SJSA1 (cell line): ENCODE measurements around the gene RANBP10. TPM values are rescaled to one million over a fixed set of nuclear protein-coding genes. Genes with fewer than 3 reads are reported as not detected.

Source experiments
- DNase-seq, 2 experiments: peaks; one replicate each; pipeline ENCODE4 v3.0.0-alpha.2; 2015 to 2020; ENCODE audit warnings: low spot score in 2 of 2, low read depth in 1 of 2
- H3K27ac ChIP-seq: fragments of 250-450 bp; sonication (Bioruptor Pico); 2 replicates; pipeline ENCODE4 v1.5.1; 2020; ENCODE audit warnings: mild to moderate bottlenecking, moderate library complexity
- H3K27me3 ChIP-seq: fragments of 250-450 bp; sonication (Bioruptor Pico); replicated peaks from 2 replicates; pipeline ENCODE4 v1.5.1; 2020; ENCODE audit warnings: mild to moderate bottlenecking, moderate library complexity
- H3K36me3 ChIP-seq: fragments of 250-450 bp; sonication (Bioruptor Pico); 2 replicates; pipeline ENCODE4 v1.5.1; 2020; ENCODE audit warnings: mild to moderate bottlenecking
- H3K4me1 ChIP-seq: fragments of 250-450 bp; sonication (Bioruptor Pico); replicated peaks from 2 replicates; pipeline ENCODE4 v1.6.1; 2021; ENCODE audit warnings: mild to moderate bottlenecking
- H3K4me3 ChIP-seq: fragments of 250-450 bp; sonication (Bioruptor Pico); 2 replicates; pipeline ENCODE4 v1.5.1; 2020; ENCODE audit warnings: mild to moderate bottlenecking
- H3K9me3 ChIP-seq: fragments of 250-450 bp; sonication (Bioruptor Pico); replicated peaks from 2 replicates; pipeline ENCODE4 v1.5.1; 2020; ENCODE audit warnings: mild to moderate bottlenecking
- total RNA-seq: library from RNA; depleted of rRNA; stranded (reverse); fragments of >200 nt; shearing (Covaris generic); gene quantifications from 2 replicates; pipeline ENCODE4 v1.2.3, GENCODE V29; 2014

Gene RANBP10
- total RNA-seq, 1 experiment from 2014 or later, result 3.9 TPM

GRCh38 chr16:67811899-67812298, 5.5 kb upstream of the RANBP10 start:
- H3K36me3 ChIP-seq, result no peaks in the 10 kb centered on the region
- 0 out of 2 replicates have a peak, but pooled peaks cover 5% of the 10 kb centered on the region for H3K4me1 ChIP-seq
- DNase-seq, result no peak

GRCh38 chr16:67807148-67807682, 855 bp upstream of the RANBP10 start:
- Histone ChIP-seq H3K27ac (no peak overlapping the region), H3K9me3 (no peaks in the 10 kb centered on the region), H3K4me3 (peak overlapping the region; percentile 71), H3K4me1 (peaks cover 17% of the 10 kb centered on the region), H3K36me3 (peaks cover 26% of the 10 kb centered on the region), H3K27me3 (no peaks in the 10 kb centered on the region)
- DNase-seq, result no peak

More at GRCh38 chr16:67811899-67812298, 5.5 kb upstream of the RANBP10 start:
- Histone ChIP-seq H3K9me3 (no peaks in the 10 kb centered on the region), H3K27me3 (no peaks in the 10 kb centered on the region), H3K4me3 (no peak overlapping the region), H3K27ac (no peak overlapping the region)

GRCh38 chr16:67805718-67806427, 487 bp downstream of the RANBP10 start:
- H3K36me3 ChIP-seq, result peaks cover 35% of the 10 kb centered on the region
- H3K27ac ChIP-seq, result peak overlapping the region; percentile 24
- H3K27me3 ChIP-seq, result no peaks in the 10 kb centered on the region
- no peaks in the 10 kb centered on the region for H3K9me3 ChIP-seq
- no peak for DNase-seq
- H3K4me3 ChIP-seq, result peak overlapping the region; percentile 71
- H3K4me1 ChIP-seq, result peaks cover 17% of the 10 kb centered on the region

- DNase-seq, result no peak
- Histone ChIP-seq H3K36me3 (peaks cover 43% of the 10 kb centered on the region), H3K27ac (no peak overlapping the region), H3K27me3 (no peaks in the 10 kb centered on the region), H3K4me3 (peak overlapping the region; percentile 71; the same call in 1 of the 2 replicates), H3K4me1 (peaks cover 17% of the 10 kb centered on the region), H3K9me3 (no peaks in the 10 kb centered on the region)
These were observed 1.4 kb downstream of the RANBP10 start for GRCh38 chr16:67804853-67805542.

- Histone ChIP-seq H3K9me3 (no peaks in the 10 kb centered on the region), H3K36me3 (peaks cover 49% of the 10 kb centered on the region), H3K4me1 (peaks cover 17% of the 10 kb centered on the region), H3K27ac (no peak overlapping the region), H3K4me3 (no peak overlapping the region), H3K27me3 (no peaks in the 10 kb centered on the region)
- DNase-seq, result no peak
These were observed 2.5 kb downstream of the RANBP10 start for GRCh38 chr16:67803894-67804293.

- Histone ChIP-seq H3K36me3 (peaks cover 49% of the 10 kb centered on the region), H3K4me3 (no peak overlapping the region), H3K27ac (no peak overlapping the region), H3K27me3 (no peaks in the 10 kb centered on the region), H3K4me1 (peaks cover 12% of the 10 kb centered on the region), H3K9me3 (no peaks in the 10 kb centered on the region)
- no peak for DNase-seq
These were observed 4.5 kb downstream of the RANBP10 start for GRCh38 chr16:67801883-67802282.

GRCh38 chr16:67801241-67801640, 5.1 kb downstream of the RANBP10 start:
- no peak for DNase-seq
- Histone ChIP-seq H3K27me3 (no peaks in the 10 kb centered on the region), H3K36me3 (peaks cover 48% of the 10 kb centered on the region), H3K4me3 (no peak overlapping the region), H3K4me1 (peaks cover 12% of the 10 kb centered on the region), H3K9me3 (no peaks in the 10 kb centered on the region), H3K27ac (no peak overlapping the region)

DNA sequence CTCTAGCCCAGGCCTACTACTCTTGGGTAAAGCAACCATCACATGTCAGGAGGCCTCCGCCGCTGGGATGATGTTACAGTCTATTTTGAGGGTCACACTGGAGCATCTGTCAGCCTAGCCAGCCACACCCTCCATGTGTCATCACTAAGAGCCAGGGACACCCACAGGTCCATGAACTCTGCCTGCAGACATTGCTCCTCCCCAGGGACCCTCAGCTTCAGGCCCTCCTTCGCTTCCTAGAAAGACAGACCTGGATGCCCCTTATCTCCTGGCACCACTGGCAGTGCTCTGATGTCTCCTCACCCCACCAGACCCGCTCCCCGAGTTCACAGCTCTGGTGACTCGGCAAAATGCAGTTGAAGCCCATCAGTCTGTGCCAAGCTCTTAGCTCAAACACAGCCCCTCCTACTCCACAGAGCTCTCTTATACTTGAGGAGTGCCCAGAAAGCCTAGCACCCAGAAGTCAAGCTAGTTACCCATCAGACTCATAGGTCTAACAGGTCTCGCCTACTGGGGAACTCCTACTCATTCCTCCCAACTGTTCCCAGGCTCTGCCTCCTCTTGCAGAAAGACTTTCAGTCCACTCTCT, 5.9 kb downstream of the RANBP10 start:
- Histone ChIP-seq H3K4me3 (no peak overlapping the region), H3K27ac (no peak overlapping the region), H3K27me3 (no peaks in the 10 kb centered on the region), H3K9me3 (no peaks in the 10 kb centered on the region), H3K4me1 (peaks cover 8% of the 10 kb centered on the region), H3K36me3 (peaks cover 45% of the 10 kb centered on the region)
- no peak for DNase-seq

DNA sequence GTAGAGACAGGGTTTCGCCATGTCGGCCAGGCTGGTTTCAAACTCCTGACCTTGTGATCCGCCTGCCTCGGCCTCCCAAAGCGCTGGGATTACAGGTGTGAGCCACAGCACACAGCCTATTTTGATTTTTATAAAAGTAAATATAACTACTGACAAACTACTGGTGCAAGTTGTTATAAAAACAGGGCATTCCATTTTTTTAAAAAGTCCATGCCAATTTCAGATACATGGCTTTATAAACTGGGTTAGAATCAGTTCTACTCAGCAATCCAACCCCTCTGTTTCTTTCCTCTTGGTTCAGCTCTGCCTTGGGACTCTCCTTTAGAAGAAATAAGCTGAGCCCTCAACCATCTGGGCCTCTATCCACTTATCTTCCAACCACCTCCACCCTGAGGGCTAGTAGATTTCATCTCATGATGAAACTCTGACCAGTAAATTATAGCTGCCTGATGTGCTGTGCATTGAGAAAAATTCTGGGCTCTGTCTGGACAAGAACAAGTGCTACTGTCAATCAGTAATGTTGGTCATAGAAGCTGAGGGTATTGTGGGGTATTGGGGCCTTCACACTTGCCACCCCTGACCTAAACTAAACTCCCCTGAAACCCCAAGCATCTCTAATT, 10.2 kb downstream of the RANBP10 start:
- Histone ChIP-seq H3K9me3 (no peaks in the 10 kb centered on the region), H3K36me3 (peaks cover 17% of the 10 kb centered on the region), H3K27ac (no peak overlapping the region), H3K4me1 (no peaks in the 10 kb centered on the region), H3K4me3 (no peak overlapping the region), H3K27me3 (no peaks in the 10 kb centered on the region)
- DNase-seq, result no peak

DNA sequence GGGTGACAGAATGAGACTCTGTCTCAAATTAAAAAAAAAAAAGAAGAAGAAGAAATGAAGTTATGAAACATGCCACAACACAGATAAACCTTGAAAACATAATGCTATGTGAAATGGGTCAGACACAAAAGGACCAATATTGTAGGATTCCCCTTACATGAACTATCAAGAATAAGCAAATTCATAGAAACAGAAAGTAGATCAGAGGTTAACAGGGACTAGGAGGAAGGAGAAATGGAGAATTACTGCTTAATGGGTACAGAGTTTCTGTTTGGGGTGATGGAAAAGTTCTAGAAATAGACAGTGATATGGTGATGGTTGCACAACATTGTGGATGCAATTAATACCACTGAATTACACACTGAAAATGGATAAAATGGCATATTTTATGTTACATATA, 16.3 kb downstream of the RANBP10 start:
- H3K9me3 ChIP-seq, result no peaks in the 10 kb centered on the region
- H3K27me3 ChIP-seq, result no peaks in the 10 kb centered on the region
- no peak overlapping the region for H3K4me3 ChIP-seq
- no peaks in the 10 kb centered on the region for H3K36me3 ChIP-seq
- H3K27ac ChIP-seq, result no peak overlapping the region
- no peaks in the 10 kb centered on the region for H3K4me1 ChIP-seq
- DNase-seq, result no peak

DNA sequence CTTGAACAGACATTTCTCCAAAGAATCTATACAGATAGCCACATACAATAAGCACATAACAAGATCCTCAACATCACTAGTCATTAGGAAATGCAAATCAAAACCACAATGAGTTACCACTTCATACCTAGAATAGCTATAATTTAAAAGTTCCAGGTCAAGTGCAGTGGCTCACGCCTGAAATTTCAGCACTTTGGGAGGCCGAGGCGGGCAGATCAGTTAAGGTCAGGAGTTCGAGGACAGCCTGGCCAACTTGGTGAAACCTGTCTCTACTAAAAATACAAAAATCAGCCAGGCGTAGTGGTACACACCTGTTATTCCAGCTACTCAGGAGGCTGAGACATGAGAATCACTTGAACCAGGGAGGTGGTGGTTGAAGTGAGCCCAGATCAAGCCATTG, 19.9 kb downstream of the RANBP10 start:
- Histone ChIP-seq H3K27ac (no peak overlapping the region), H3K27me3 (no peaks in the 10 kb centered on the region), H3K4me3 (no peak overlapping the region), H3K4me1 (no peaks in the 10 kb centered on the region), H3K36me3 (no peaks in the 10 kb centered on the region), H3K9me3 (no peaks in the 10 kb centered on the region)
- no peak for DNase-seq

DNA sequence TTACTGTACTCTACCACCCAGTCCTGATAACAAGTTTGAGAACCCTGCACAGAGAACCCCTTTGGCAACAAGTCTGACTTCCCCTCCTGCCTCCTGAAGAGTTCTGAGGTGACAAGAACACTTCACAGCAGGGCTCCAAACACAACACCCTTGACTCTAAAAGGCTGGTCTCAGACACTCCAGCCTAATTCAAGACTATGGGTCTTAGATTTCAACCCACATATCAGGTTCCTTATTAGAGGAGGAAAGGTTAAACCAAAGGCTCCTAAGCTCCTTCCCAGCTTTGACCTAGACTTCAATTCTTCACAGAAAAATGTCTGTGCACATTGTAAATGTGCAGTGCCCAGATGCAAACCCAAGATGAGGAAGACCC, 23.0 kb downstream of the RANBP10 start:
- Histone ChIP-seq H3K27me3 (no peaks in the 10 kb centered on the region), H3K4me3 (no peak overlapping the region), H3K9me3 (no peaks in the 10 kb centered on the region), H3K36me3 (no peaks in the 10 kb centered on the region), H3K4me1 (no peaks in the 10 kb centered on the region), H3K27ac (no peak overlapping the region)
- DNase-seq, result no peak

- no peak for DNase-seq
- no peak overlapping the region for H3K27ac ChIP-seq
- no peak overlapping the region for H3K4me3 ChIP-seq
- no peaks in the 10 kb centered on the region for H3K27me3 ChIP-seq
- H3K4me1 ChIP-seq, result no peaks in the 10 kb centered on the region
- H3K9me3 ChIP-seq, result no peaks in the 10 kb centered on the region
- no peaks in the 10 kb centered on the region for H3K36me3 ChIP-seq
These were observed 23.6 kb downstream of the RANBP10 start for GRCh38 chr16:67782567-67783352.
